Erythroblast (primary cell): ENCODE results near the gene MKS1.

Experiments used
- GATA1 ChIP-seq: IDR thresholded peaks from 2 replicates; pipeline ENCODE4 v1.6.1; 2011; ENCODE audit warnings: low read depth, mild to moderate bottlenecking, control low read depth, low read length, moderate library complexity
- POLR2A ChIP-seq: IDR thresholded peaks from 2 replicates; pipeline ENCODE4 v1.6.1; 2011; ENCODE audit warnings: mild to moderate bottlenecking, low read length

GRCh38 chr17:58265271-58265670, 46.2 kb upstream of the MKS1 start:
- TF ChIP-seq POLR2A = no peak
- TF ChIP-seq GATA1 = no peak
